Left ventricle myocardium inferior (tissue), 1 donor: ENCODE measurements around the gene OTOA. TPM values are rescaled to one million over a fixed set of nuclear protein-coding genes. Genes with fewer than 3 reads are reported as not detected.

ENCODE experiments used
- DNase-seq: peaks from one replicate; pipeline ENCODE4 v3.0.0-alpha.2; 2020
- H3K27ac ChIP-seq: fragments of 200-600 bp; replicated peaks from 2 replicates; pipeline ENCODE4 v1.8.0; 2021
- H3K27me3 ChIP-seq: fragments of 200-600 bp; 2 replicates; pipeline ENCODE4 v1.8.0; 2021; ENCODE audit warnings: low read depth
- H3K36me3 ChIP-seq: fragments of 200-600 bp; 2 replicates; pipeline ENCODE4 v1.8.0; 2021
- H3K4me1 ChIP-seq: fragments of 200-600 bp; 2 replicates; pipeline ENCODE4 v1.8.0; 2021
- H3K4me3 ChIP-seq: fragments of 200-600 bp; 2 replicates; pipeline ENCODE4 v1.8.0; 2021; ENCODE audit warnings: mild to moderate bottlenecking, moderate library complexity
- H3K9me3 ChIP-seq: fragments of 200-600 bp; replicated peaks from 2 replicates; pipeline ENCODE4 v1.8.0; 2021
- intact Hi-C: fragments of 100-400 bp; cut with micrococcal nuclease; formaldehyde crosslinking; loops from one replicate; pipeline ENCODE4 v1.11.0; 2022
- total RNA-seq: library from RNA; stranded (reverse); fragmentation: NEBNext Ultra II Directional; extraction: Animal tissue kit (Norgen Biotek cat#: 25700); gene quantifications from one replicate; pipeline ENCODE4 v1.2.1, GENCODE V29; 2021
- TF ChIP-seq, protein P1 (sequence below): fragments of 200-600 bp; IDR thresholded peaks from 2 replicates; pipeline ENCODE4 v1.8.0; 2021; ENCODE audit warnings: antibody characterized with exemption, mild to moderate bottlenecking, borderline replicate concordance
- donor health status: DM: no; HTN: yes; CAD: no; lungs with severe emphysema.

Gene OTOA
- total RNA-seq, 1 donor from 2014 or later, result 0.11 TPM

DNA sequence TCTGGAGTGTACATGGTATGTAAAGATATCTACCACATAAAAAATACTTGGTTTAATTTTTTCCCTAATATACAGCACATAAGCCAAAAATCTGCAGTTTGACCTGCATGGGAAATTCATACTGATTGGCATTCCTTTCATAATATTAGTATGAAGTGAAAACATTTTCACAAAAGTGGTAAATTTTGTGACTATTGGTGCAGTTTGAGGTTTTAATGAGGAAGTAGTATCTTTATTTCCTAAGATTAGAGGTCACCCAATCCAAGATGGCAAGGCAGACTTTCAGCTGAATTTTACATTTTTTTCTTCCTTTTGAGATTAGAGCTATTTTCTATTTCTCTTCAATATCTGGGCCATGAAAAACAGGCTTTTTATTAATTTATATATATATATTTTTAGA is 43.2 kb upstream of the OTOA start:
- peaks cover 28% of the 10 kb centered on the region for H3K36me3 ChIP-seq
- TF ChIP-seq, protein P1, sequence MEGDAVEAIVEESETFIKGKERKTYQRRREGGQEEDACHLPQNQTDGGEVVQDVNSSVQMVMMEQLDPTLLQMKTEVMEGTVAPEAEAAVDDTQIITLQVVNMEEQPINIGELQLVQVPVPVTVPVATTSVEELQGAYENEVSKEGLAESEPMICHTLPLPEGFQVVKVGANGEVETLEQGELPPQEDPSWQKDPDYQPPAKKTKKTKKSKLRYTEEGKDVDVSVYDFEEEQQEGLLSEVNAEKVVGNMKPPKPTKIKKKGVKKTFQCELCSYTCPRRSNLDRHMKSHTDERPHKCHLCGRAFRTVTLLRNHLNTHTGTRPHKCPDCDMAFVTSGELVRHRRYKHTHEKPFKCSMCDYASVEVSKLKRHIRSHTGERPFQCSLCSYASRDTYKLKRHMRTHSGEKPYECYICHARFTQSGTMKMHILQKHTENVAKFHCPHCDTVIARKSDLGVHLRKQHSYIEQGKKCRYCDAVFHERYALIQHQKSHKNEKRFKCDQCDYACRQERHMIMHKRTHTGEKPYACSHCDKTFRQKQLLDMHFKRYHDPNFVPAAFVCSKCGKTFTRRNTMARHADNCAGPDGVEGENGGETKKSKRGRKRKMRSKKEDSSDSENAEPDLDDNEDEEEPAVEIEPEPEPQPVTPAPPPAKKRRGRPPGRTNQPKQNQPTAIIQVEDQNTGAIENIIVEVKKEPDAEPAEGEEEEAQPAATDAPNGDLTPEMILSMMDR, result no peak
- no peak for DNase-seq

DNA sequence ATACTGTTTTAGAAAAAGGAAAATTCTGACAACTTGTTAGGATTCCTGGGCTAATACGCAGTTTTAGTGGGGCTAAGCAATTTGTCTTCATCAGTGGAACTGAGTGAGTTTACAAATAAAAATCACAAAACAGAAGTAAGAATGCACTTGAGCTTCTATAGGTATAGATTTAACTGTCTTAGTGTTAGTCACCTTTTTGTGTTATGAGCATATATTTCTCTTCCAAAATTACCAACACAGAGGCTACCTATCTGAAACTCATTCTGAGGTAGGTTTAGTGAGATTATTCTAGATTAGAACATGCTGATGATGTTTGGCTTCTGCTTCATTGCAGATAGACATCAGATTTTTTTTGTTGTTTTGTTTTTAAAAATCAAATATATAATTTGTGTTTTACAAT is 41.2 kb upstream of the OTOA start:
- intact Hi-C loops, result no loop called here
- no peak overlapping the region for H3K4me3 ChIP-seq
- H3K27ac ChIP-seq, result no peak overlapping the region
- H3K4me1 ChIP-seq, result peaks cover 19% of the 10 kb centered on the region
- TF ChIP-seq, protein P1, result no peak
- peaks cover 29% of the 10 kb centered on the region for H3K36me3 ChIP-seq
- H3K27me3 ChIP-seq, result no peaks in the 10 kb centered on the region
- no peaks in the 10 kb centered on the region for H3K9me3 ChIP-seq
- DNase-seq, result no peak

More for the DNA sequence above, 43.2 kb upstream of the OTOA start:
- intact Hi-C loops, result no loop called here
- H3K9me3 ChIP-seq, result no peaks in the 10 kb centered on the region
- peaks cover 8% of the 10 kb centered on the region for H3K4me1 ChIP-seq
- no peak overlapping the region for H3K27ac ChIP-seq
- no peak overlapping the region for H3K4me3 ChIP-seq
- no peaks in the 10 kb centered on the region for H3K27me3 ChIP-seq

DNA sequence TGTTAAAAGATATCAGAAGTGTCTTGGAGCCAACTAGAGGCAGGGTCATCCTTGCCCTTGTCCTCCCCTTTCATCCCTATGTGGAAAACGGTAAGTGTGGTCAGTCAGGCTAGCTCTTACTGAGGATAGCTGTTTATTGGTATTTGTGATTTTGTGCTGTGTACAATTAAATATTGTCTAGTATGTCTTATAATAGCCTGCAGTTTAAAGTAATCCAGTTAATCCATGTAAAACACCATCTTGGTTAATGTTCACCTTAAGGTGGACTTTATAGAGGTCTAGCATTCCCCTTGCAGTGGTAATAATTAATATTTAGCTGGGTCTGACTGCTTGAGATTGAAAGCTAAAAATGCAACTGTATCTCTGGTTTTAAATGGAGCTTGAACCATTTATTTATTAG is 38.7 kb upstream of the OTOA start:
- intact Hi-C loops, result no loop called here
- DNase-seq, result no peak
- Histone ChIP-seq H3K27me3 (no peaks in the 10 kb centered on the region), H3K4me3 (no peak overlapping the region), H3K9me3 (no peaks in the 10 kb centered on the region), H3K4me1 (peaks cover 12% of the 10 kb centered on the region), H3K36me3 (peaks cover 33% of the 10 kb centered on the region), H3K27ac (no peak overlapping the region)
- TF ChIP-seq, protein P1, result no peak

DNA sequence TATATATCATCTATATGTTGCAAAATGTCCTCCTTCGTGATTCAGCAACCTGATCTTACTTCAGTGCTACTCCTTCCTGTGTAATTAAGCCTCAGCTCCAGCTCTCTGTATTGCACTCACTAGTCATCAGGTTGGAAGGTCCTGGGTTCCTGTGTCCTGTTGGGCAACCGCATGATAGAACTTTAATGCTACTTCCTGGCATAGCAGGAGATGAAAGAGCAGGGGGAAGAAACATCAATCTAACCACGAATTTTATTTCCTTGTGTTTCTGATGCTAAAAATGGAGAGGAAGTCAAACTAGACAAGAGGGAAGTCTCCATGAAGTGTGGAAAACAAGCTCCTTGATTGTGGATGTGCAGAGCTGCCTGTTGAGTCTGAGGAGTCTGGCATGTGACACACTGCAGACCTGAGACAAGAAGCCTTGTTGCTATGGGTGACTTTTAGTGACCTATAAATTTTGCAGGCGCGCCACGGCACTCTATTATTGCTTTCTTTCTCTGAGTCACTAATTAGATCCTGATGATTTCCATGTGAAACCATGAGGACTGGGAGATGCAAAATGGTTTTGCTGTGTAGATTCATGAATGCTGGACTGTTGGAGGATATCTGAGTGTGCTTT is 37.0 kb upstream of the OTOA start:
- Histone ChIP-seq H3K9me3 (no peaks in the 10 kb centered on the region), H3K27me3 (no peaks in the 10 kb centered on the region), H3K4me1 (peaks cover 10% of the 10 kb centered on the region), H3K36me3 (peaks cover 37% of the 10 kb centered on the region), H3K4me3 (no peak overlapping the region), H3K27ac (peak overlapping the region; percentile 21)
- TF ChIP-seq, protein P1, result no peak
- intact Hi-C loops, result no loop called here
- DNase-seq, result no peak

DNA sequence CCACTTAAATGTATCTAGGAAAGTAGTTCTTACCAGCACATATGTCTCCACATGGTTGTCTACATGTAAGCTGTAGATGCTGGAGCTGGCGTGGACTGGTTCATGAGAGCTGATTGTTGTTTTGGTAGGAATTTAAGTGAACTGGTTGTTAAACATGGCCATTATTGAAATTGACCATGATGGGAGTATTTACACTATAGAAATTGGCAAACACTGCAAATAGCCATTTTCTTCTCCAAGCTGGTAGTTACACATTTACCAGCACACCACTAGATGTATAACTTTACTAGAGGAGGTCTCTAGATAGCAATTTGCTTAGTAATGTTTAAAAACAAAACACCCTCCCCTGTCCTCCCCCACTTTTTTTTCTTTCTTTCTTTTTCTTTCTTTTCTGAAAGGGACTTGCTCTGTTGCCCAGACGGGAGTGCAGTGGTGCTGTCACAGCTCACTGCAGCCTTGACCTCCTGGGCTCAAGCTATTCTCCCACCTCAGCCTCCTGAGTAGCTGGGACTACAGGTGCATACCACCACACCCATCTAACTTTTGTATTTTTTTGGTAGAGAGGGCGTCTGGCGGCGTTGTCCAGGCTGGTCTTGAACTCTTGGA is 35.5 kb upstream of the OTOA start:
- intact Hi-C loops, result no loop called here
- Histone ChIP-seq H3K4me1 (peaks cover 10% of the 10 kb centered on the region), H3K36me3 (peaks cover 37% of the 10 kb centered on the region), H3K9me3 (no peaks in the 10 kb centered on the region), H3K27ac (no peak overlapping the region), H3K4me3 (no peak overlapping the region), H3K27me3 (no peaks in the 10 kb centered on the region)
- DNase-seq, result no peak
- TF ChIP-seq, protein P1, result no peak
